HG03575 (cell line): Measurements from ENCODE around the gene CDC42BPB.

ENCODE experiments used
- ATAC-seq: cut with Tn5 transposase; IDR thresholded peaks from one replicate; pipeline ENCODE4 v1.9.1; 2021; ENCODE audit not compliant: unreplicated experiment, insufficient number of reproducible peaks, low FRiP score; ENCODE audit errors: extremely low read depth

The CDC42BPB gene

DNA sequence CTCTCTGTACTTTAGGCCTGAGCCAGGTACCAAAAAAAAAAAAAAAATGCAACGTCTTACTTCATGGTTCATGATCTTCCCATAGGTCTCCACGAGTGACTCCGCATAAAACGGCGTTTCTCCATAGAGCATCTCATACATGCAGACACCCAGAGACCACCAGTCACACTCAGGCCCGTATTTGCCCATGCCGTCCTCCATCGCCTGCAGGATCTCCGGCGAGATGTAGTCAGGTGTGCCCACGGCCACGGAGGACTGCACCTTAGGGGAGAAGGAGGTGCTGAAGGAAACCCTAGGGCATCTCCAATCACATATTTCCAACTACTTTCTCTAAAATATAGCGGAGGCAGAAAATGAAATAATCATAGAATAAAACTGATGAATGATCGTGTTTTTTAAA is 73.9 kb downstream of the CDC42BPB start:
- no peak for ATAC-seq

- ATAC-seq = no peak
These were observed 74.4 kb downstream of the CDC42BPB start for GRCh38 chr14:102982852-102983470.

GRCh38 chr14:102980409-102980810 is 76.9 kb downstream of the CDC42BPB start:
- ATAC-seq = no peak

DNA sequence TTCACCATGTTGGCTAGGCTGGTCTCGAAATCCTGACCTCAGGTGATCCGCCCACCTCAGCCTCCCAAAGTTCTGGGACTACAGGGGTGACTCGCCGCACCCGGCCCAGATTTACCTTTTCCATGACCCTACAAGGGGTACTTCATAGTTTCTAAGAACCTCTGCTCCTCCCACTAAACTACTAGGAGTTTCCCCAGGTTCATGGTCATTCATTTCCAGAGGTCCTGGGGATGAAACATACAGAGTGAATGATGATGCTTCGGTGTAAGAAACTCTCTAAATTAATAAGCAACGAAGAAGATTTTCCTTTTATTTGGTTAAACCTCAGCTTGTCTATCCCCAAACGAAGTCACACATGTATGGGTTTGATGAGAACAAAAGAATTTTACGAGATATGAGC is 77.9 kb downstream of the CDC42BPB start:
- ATAC-seq = no peak

DNA sequence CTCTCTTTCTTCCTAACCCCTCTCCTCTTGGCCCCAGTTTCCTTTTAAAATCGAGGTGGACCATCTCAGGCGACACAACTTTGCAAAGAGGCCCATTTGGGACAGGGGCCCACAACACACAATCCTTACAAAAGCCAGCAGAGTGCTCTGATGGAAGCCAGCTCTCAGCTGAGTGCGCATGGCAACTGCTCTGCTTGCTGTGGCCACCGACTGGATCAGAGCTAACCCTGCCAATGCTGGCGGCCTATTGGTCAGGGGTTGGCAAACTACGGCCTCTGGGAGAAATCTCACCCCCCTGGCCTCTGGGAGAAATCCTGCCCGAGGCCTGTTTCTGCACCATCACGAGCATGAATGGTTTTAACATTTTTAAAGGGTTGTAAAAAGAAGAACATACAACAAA is 79.9 kb downstream of the CDC42BPB start:
- ATAC-seq = no peak

DNA sequence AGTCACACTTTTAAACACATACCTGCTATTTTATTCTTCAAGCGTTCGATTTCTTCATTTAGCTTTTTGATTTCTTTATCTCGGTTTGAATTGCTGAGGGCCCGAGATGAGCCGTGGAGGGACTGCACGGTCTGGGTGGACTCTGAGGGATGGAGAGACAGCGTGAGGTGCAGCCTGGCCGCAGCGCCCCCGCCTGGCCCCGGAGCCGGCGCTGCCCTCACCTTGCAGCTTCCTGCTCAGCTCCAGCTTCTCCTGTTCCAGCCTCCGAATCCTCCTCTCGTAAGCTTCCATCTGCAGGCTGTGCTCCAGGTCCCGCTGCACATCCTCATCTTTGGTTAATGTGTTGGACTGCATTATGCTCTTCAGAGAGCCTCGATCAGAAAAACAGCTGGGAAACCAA is 81.7 kb downstream of the CDC42BPB start:
- ATAC-seq = no peak

DNA sequence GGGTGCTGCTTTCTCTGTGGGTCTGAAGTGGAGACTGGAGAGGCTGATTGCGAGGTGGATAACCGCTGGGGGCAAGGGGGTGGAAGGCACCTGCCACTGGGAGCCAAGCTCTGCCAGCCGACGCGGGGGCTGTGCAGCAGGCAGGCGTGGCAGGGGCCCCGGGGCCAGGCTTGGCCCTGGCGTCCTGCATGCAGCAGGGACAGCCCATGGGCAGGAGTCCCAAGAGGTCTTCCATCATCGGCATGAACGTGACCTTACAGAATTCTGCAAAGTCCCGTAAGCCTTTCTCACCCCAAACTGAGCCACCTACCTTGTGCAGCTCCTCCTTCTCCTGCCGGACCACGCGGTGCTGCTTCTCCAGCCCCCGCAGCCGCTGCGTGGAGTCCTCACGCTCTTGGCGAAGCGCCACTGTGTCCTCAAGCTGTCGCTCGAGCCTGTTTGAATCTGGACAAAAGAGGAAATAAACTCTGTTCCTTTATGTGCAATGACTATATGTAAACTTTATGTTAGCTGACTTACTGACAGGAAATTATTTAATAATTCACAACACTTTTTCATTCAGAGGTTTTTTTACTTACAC is 83.6 kb downstream of the CDC42BPB start:
- ATAC-seq = no peak

DNA sequence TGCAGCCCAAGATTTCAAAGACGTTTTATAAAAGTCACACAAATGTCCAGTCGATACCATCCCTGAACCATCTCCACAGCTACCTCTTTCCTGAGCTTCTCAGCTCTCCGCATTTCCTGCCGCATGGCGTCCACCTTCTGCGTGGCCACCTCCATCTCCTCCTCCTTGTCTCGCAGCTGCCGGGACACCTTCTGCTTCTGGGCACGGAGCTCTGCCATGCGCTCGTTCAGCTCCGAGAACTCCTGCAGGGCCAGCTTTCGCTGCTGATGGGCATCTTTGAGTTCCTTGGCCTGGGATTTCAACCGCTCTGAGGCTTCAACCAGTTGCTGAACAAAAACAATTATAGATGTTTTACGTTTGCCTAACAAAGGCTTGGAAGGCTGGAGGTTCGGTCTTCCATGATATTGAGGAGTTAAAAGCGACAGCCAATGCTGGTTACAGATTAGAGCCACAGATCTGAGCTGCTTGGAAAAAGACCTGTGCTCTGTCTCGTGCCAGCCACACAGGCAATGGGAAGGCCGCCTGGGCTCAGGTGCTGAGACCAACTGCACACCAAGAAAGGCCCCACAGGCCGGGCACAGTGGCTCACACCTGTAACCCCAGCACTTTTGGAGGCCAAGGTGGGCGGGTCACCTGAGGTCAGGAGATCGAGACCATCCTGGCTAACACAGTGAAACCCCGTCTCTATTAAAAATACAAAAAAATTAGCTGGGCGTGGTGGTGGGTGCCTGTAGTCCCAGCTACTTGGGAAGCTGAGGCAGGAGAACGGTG is 85.3 kb downstream of the CDC42BPB start:
- no peak for ATAC-seq

DNA sequence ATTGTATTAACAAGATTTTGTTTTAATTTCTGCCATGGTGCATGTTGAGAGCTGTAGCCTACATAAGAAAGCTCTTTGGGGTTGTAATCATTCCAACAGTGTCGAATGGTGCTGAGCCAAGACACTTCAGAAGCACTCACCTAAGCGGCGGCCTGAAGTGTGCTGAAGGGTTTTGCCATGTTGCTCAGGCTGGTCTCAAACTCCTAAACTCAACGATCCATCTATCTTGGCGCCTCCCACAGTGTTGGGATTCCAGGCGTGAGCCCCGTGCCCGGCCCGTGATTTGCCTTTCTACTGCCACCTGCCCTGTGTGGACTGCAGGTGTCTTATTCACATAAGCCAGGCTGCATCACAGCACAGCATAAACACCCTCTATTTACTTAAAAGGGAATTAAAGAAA is 86.0 kb downstream of the CDC42BPB start:
- ATAC-seq = no peak

GRCh38 chr14:102970496-102970895 is 86.9 kb downstream of the CDC42BPB start:
- no peak for ATAC-seq

- ATAC-seq = no peak
These were observed 87.4 kb downstream of the CDC42BPB start for GRCh38 chr14:102969901-102970300.

DNA sequence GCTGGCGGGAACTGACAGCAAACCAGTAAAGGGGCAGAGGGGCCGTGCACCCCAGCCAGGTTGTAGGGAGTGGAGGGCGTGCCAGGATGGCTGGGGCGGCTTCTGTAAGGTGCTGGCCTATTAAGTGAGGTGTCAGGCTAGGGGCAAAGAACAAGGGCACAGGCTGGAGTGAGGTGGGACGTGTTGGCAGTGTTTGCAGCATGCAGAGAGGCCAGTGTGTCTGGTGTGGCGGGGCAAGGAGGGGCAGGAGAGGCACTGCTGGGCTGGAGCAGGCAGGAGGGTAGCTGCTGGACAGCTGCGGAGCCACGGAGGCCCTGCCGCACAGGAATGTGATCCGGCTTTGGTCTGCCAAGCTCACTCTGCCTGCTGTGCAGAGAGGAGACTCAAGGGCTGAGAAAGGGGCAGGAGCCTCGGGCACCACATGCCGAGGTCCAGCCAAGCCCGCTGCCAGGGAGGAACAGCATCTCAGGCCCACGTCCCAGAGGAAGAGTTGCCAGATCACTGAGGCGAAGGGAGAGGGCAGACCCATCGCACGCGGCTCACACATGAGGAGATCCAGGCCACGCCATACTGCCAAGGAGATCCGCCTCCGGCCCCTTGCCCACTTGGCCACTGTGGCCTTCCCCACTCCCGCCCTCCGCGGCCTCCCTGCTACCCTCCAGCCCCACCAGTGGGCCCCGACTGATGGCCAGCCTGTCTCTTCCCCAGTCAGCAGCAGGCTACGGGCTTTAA is 88.1 kb downstream of the CDC42BPB start:
- ATAC-seq = no peak

DNA sequence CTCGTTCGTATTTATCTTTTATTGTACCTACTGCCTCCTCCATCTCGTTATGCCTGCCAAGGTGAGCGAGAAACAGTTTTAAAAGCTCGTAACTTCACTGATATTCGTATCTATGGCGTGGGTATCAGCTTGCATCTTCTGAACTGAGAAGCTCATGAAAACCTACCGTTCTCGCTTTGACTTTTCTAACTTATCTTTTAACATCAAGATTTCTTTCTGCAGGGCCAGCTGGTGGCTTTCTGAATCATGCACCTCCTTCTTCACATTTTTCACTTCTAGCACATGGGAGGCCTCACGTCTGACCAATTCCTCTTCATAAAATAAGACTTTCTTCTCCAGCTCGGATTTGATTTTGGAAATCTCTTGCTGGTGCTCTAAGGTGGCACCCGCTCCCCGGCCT is 89.0 kb downstream of the CDC42BPB start:
- ATAC-seq = no peak

DNA sequence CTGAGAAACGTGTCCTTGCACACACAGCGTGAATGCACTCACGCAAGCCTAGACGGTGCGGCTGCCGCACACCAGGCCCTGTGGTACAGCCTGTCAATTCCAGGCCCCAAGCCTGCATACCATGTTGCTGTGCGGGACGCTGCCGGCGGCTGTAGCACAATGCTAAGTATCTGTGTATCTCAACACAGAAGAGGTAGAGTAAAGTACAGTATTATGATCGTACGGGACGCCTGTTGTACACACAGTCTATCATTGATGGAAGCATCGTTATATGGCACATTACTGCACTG is 89.9 kb downstream of the CDC42BPB start:
- no peak for ATAC-seq

DNA sequence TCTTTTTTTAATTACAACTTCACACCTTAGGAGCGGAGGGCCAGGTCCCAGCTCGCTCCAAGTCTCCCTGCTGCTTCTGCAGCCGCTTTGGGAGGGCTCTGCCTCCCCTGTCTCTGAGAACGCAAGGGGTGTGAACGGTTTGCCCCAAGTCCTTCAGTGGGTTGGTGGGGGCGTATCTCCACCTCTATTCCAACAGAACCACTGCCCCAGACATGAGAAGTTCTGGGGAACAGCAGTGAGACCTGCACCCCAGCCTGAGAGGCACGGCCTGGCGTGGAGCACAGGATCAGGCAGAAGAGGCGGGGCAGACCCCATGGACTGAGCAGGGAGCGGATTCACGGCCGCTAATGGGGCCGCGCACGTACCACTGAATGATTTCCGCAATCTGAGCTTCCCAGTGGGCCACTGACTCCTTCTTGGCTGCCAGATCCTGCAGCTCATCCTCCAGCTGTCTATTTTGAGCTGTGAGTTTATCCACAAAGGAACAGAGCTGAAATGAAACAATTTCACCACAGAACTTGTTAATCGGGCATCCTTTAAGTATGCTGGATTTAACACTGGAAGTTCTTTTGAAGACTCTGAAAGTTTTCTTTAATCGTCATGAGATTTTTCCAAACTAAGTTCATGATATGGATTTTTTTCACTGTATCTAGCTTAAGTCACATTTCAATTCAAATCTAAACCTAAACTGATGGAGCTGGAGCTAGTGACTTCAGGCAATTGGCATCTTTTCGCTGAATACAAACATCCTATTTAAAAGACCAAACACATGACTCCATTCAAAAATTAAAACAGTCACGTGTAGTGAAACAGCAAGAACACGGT is 90.5 kb downstream of the CDC42BPB start:
- no peak for ATAC-seq

- ATAC-seq = no peak
These were observed 91.2 kb downstream of the CDC42BPB start for GRCh38 chr14:102965971-102966655.

- ATAC-seq = no peak
These were observed 92.1 kb downstream of the CDC42BPB start for GRCh38 chr14:102965282-102965681.

- no peak for ATAC-seq
These were observed 93.1 kb downstream of the CDC42BPB start for GRCh38 chr14:102964152-102964730.
